ENCODE results near the gene GPR149. TPM values are rescaled to one million over a fixed set of nuclear protein-coding genes. Genes with fewer than 3 reads are reported as not detected.

The GPR149 gene
- total and polyA plus RNA-seq, 10 of the 15 experiments (the other 5 are each of a cell fraction or from before 2014, with no cell fraction given): not detected

DNA sequence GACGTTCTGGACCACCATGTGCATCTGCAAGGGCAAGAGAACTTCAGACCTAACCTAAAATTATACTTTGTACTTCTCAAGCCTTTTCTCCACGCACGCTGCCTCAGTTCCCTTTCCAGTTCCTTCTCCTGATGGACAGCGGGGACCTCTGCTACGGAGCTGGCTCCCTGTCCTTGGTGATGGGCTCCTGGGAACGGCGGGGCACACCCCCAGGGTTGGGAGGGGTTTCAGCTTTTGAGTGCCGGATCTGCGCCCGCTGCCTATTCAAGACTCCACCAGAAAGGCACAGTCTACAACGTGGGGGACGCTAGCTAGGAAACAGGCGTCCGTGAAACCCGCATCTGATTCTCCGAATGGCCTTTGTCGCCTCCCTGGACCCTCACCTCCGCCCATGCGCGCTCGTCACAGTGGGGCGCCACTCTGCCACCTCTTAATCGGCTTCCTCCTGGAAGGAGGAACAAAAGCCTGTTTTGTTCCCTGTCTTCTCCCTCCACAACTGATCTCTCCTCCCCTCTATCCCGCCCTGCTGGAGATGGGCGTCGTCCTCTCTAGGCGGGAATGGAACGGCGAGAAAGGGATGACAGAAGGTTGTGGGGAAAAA lies 2.2 kb downstream of the GPR149 start:
- Histone ChIP-seq H3K9ac (ENCODE audit: control insufficient read depth, insufficient read depth, low read length) (no peak overlapping the region), H3K4me2 (ENCODE audit: control insufficient read depth, insufficient read depth) (no peak overlapping the region), H3K4me1 (ENCODE audit: control insufficient read depth, insufficient read depth, low read length) (no peaks in the 10 kb centered on the region), H3K27me3 (replicated peaks in 1 of 2; ENCODE audit: control insufficient read depth in 2 of 2, insufficient read depth in 2 of 2, low read length in 1 of 2) (peaks cover 2 to 4% of the 10 kb centered on the region in 2 experiments), H3K27ac (ENCODE audit: control insufficient read depth, insufficient read depth) (no peak overlapping the region), H2AFZ (ENCODE audit: control insufficient read depth, low read depth, low read length) (no peak overlapping the region), H4K20me1 (ENCODE audit: control insufficient read depth, insufficient read depth) (no peaks in the 10 kb centered on the region), H3K36me3 (ENCODE audit: control insufficient read depth in 2 of 2, insufficient read depth in 2 of 2, low read length in 1 of 2) (no peaks in the 10 kb centered on the region), H3K9me3 (replicated peaks; ENCODE audit: control insufficient read depth, insufficient read depth, low read length) (no peaks in the 10 kb centered on the region; the same call in 2 of the 3 replicates), H3K79me2 (ENCODE audit: control insufficient read depth, insufficient read depth, low read length) (no peaks in the 10 kb centered on the region), H3K4me3 (no peak overlapping the region)
- DNase-seq (ENCODE audit: low read depth, low spot score) (no peak), FAIRE-seq (no peak), ATAC-seq (no peak)
- TF ChIP-seq NFXL1 (IDR thresholded peaks at IDR 0.05; ENCODE audit: borderline replicate concordance): no peak
- TF ChIP-seq, protein P1, sequence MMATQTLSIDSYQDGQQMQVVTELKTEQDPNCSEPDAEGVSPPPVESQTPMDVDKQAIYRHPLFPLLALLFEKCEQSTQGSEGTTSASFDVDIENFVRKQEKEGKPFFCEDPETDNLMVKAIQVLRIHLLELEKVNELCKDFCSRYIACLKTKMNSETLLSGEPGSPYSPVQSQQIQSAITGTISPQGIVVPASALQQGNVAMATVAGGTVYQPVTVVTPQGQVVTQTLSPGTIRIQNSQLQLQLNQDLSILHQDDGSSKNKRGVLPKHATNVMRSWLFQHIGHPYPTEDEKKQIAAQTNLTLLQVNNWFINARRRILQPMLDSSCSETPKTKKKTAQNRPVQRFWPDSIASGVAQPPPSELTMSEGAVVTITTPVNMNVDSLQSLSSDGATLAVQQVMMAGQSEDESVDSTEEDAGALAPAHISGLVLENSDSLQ (IDR thresholded peaks at IDR 0.05): no peak
- no peak for TF ChIP-seq BACH1 (IDR thresholded peaks at IDR 0.05; ENCODE audit: borderline replicate concordance)
- TF ChIP-seq SUZ12 (IDR thresholded peaks at IDR 0.05; ENCODE audit: unreplicated experiment): no peak
- TF ChIP-seq, protein P2, sequence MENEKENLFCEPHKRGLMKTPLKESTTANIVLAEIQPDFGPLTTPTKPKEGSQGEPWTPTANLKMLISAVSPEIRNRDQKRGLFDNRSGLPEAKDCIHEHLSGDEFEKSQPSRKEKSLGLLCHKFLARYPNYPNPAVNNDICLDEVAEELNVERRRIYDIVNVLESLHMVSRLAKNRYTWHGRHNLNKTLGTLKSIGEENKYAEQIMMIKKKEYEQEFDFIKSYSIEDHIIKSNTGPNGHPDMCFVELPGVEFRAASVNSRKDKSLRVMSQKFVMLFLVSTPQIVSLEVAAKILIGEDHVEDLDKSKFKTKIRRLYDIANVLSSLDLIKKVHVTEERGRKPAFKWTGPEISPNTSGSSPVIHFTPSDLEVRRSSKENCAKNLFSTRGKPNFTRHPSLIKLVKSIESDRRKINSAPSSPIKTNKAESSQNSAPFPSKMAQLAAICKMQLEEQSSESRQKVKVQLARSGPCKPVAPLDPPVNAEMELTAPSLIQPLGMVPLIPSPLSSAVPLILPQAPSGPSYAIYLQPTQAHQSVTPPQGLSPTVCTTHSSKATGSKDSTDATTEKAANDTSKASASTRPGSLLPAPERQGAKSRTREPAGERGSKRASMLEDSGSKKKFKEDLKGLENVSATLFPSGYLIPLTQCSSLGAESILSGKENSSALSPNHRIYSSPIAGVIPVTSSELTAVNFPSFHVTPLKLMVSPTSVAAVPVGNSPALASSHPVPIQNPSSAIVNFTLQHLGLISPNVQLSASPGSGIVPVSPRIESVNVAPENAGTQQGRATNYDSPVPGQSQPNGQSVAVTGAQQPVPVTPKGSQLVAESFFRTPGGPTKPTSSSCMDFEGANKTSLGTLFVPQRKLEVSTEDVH (IDR thresholded peaks at IDR 0.05; ENCODE audit: low read depth, partially characterized antibody): no peak
- no peak for TF ChIP-seq MTA3 (IDR thresholded peaks at IDR 0.05; ENCODE audit: borderline replicate concordance, low read length)
- no peak for TF ChIP-seq WRNIP1 (IDR thresholded peaks at IDR 0.05; ENCODE audit: borderline replicate concordance, low read depth, low read length)
- no peak for TF ChIP-seq MTA2 (IDR thresholded peaks at IDR 0.05; ENCODE audit: low read depth)
- in situ Hi-C loops (cut with MboI): no loop called here
- no TSS peak for BruUV-seq (replicated peaks)
- SMC1A ChIA-PET (ENCODE audit: uncharacterized antibody, unreplicated experiment): no interaction called here
- RAD21 ChIA-PET (ENCODE audit: unreplicated experiment): no interaction called here
- 25% methylated on average over 29 of the region's 29 CpGs for WGBS (ENCODE audit: insufficient coverage, insufficient replicate concordance, low lambda C conversion rate, missing lambda C conversion rate)
- CTCF ChIA-PET: no interaction called here
- POLR2A ChIA-PET: no interaction called here
- intact Hi-C loops (cut with micrococcal nuclease; ENCODE audit: unreplicated experiment): no loop called here
